ENCODE results near the gene DNAJC18. TPM values are rescaled to one million over a fixed set of nuclear protein-coding genes. Genes with fewer than 3 reads are reported as not detected.

Gene DNAJC18
- total RNA-seq, 2 donors from 2014 or later: 4.0 to 8.7 TPM

DNA sequence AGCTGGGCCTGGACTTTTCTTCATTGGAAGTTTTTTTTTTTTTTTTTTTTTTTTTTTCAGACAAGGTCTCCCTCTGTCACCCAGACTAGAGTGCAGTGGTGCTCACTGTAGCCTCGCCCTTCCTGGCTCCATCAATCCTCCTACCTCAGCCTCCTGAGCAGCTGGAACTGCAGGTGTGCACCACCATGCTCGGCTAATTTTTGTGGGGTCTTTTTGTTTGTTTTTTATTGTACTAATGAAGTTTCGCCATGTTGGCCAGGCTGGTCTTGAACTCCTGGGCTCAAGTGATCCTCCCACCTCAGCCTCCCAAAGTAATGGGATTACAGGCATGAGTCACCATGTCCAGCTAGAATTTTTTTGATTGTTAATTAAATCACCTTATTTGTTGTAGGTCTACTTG, 3.6 kb downstream of the DNAJC18 start:
- H3K4me1 Mint-ChIP-seq: peaks cover 24% of the 10 kb centered on the region
- H3K36me3 Mint-ChIP-seq (ENCODE audit: low read depth): peaks cover 5% of the 10 kb centered on the region
- no peak overlapping the region for H3K4me3 Mint-ChIP-seq
- DNase-seq (no peak), ATAC-seq (no peak)
- no peak overlapping the region for H3K27ac Mint-ChIP-seq
- no peaks in the 10 kb centered on the region for H3K27me3 Mint-ChIP-seq
- H3K9me3 ChIP-seq (ENCODE audit: control insufficient read depth, low read length, poor library complexity, severe bottlenecking): no peaks in the 10 kb centered on the region

GRCh38 chr5:139431706-139432105, 7.6 kb downstream of the DNAJC18 start:
- DNase-seq (no peak), ATAC-seq (no peak)
- Mint-ChIP-seq H3K4me1 (peaks cover 2% of the 10 kb centered on the region), H3K27ac (peak overlapping the region; percentile 14), H3K36me3 (ENCODE audit: low read depth) (peaks cover 3% of the 10 kb centered on the region), H3K27me3 (no peaks in the 10 kb centered on the region), H3K4me3 (no peak overlapping the region)
- H3K9me3 ChIP-seq (ENCODE audit: control insufficient read depth, low read length, poor library complexity, severe bottlenecking): no peaks in the 10 kb centered on the region

GRCh38 chr5:139430015-139430414, 9.3 kb downstream of the DNAJC18 start:
- no peaks in the 10 kb centered on the region for H3K9me3 ChIP-seq (ENCODE audit: control insufficient read depth, low read length, poor library complexity, severe bottlenecking)
- DNase-seq: no peak
- Mint-ChIP-seq H3K36me3 (ENCODE audit: low read depth) (peaks cover 3% of the 10 kb centered on the region), H3K27ac (no peak overlapping the region), H3K4me1 (peaks cover 2% of the 10 kb centered on the region), H3K4me3 (no peak overlapping the region), H3K27me3 (no peaks in the 10 kb centered on the region)
- ATAC-seq: peak; percentile 40

- Mint-ChIP-seq H3K27ac (no peak overlapping the region), H3K36me3 (ENCODE audit: low read depth) (peaks cover 8% of the 10 kb centered on the region)
- no peak for ATAC-seq
Observed at GRCh38 chr5:139426203-139426885, 13.0 kb downstream of the DNAJC18 start.

DNA sequence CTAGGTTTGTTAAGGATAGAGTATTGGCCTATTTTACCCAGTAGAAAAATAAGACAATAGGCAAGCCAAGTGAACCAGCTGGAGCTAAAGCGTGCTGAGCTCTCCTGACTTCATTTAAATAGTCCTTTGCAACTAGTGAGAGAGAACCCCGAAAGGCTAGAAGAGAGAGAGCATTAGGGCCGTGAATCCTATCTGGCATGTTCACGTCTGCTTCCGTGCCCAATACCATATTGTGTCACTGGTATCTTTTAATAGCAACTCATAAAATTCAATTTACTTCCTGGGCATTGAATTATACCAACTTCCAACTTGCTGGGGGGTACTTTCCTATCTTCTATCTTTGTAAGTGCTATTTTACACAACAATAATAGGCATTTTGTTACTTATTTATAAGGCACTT, 13.8 kb downstream of the DNAJC18 start:
- DNase-seq: no peak
- no peak overlapping the region for H3K4me3 Mint-ChIP-seq
- no peaks in the 10 kb centered on the region for H3K9me3 ChIP-seq (ENCODE audit: control insufficient read depth, low read length, poor library complexity, severe bottlenecking)
- H3K27ac Mint-ChIP-seq: no peak overlapping the region
- no peaks in the 10 kb centered on the region for H3K27me3 Mint-ChIP-seq
- no peak for ATAC-seq
- H3K36me3 Mint-ChIP-seq (ENCODE audit: low read depth): peaks cover 8% of the 10 kb centered on the region
- H3K4me1 Mint-ChIP-seq: peaks cover 7% of the 10 kb centered on the region

More at GRCh38 chr5:139426203-139426885, 13.0 kb downstream of the DNAJC18 start:
- Mint-ChIP-seq H3K4me3 (no peak overlapping the region), H3K4me1 (peaks cover 7% of the 10 kb centered on the region), H3K27me3 (no peaks in the 10 kb centered on the region)
- DNase-seq: no peak
- no peaks in the 10 kb centered on the region for H3K9me3 ChIP-seq (ENCODE audit: control insufficient read depth, low read length, poor library complexity, severe bottlenecking)

GRCh38 chr5:139422307-139422893, 16.9 kb downstream of the DNAJC18 start:
- ATAC-seq (peak; percentile 98), DNase-seq (peak in 1 of 3 donors; percentile 50)
- H3K9me3 ChIP-seq (ENCODE audit: control insufficient read depth, low read length, poor library complexity, severe bottlenecking): no peaks in the 10 kb centered on the region
- Mint-ChIP-seq H3K4me3 (no peak overlapping the region), H3K27me3 (no peaks in the 10 kb centered on the region), H3K4me1 (peaks cover 4% of the 10 kb centered on the region), H3K27ac (peak overlapping the region; percentile 41), H3K36me3 (ENCODE audit: low read depth) (peaks cover 8% of the 10 kb centered on the region)

DNA sequence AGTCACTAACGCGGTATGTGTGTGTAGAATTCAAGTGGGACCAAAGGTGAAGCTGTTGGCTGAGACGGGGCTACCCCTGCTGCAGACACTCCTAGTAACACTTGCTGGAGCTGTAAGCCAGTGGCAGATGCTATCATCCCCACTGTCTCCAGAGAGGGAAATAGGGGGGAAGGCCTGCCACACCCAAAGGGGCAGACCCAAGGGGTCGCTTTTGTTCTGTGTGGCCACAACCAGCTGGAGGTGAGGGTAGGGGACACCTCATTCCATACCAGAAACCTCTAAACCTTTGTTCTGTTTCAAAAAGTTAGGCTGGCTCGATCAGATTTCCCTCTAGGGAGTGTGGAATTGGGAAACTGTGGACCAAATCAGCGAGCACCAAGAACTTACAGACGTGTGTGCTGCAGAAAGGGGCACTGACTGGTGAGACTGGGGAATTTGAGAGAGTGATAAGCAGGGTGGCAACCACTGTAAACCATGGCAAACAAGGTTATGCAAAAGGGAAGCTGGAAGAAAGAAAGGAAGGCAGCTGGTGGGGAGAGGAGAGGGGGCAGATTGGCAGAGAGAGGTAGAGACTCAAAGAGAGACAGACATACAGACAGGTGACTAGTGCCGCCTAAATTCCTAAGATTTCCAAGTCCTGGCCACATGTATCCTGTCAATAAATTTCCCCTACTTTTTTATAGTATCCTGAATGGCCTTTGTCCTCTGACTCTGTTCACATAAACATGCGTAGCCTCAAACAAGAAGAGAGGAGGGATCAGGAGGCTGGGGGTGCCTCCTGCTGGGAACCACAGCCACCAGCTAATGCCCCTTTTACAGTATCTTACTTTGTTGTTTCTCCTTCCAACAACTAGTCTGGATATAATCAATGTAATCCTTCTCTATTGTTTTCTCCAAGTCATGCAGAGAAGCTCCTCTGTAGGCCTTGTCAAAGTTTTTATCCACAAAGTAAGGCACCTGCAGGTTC, 19.8 kb downstream of the DNAJC18 start:
- no peaks in the 10 kb centered on the region for H3K9me3 ChIP-seq (ENCODE audit: control insufficient read depth, low read length, poor library complexity, severe bottlenecking)
- Mint-ChIP-seq H3K4me1 (peaks cover 17% of the 10 kb centered on the region), H3K27ac (peak overlapping the region; percentile 59), H3K27me3 (no peaks in the 10 kb centered on the region), H3K4me3 (no peak overlapping the region), H3K36me3 (ENCODE audit: low read depth) (peaks cover 6% of the 10 kb centered on the region)
- ATAC-seq (no peak), DNase-seq (no peak)

GRCh38 chr5:139418793-139419192, 20.5 kb downstream of the DNAJC18 start:
- Mint-ChIP-seq H3K4me3 (no peak overlapping the region), H3K4me1 (peaks cover 18% of the 10 kb centered on the region), H3K27ac (no peak overlapping the region), H3K27me3 (no peaks in the 10 kb centered on the region), H3K36me3 (ENCODE audit: low read depth) (peaks cover 6% of the 10 kb centered on the region)
- no peak for DNase-seq
- no peak for ATAC-seq
- no peaks in the 10 kb centered on the region for H3K9me3 ChIP-seq (ENCODE audit: control insufficient read depth, low read length, poor library complexity, severe bottlenecking)

GRCh38 chr5:139417214-139417613, 22.1 kb downstream of the DNAJC18 start:
- Mint-ChIP-seq H3K4me3 (no peak overlapping the region), H3K4me1 (peaks cover 18% of the 10 kb centered on the region), H3K27ac (no peak overlapping the region), H3K36me3 (ENCODE audit: low read depth) (peaks cover 3% of the 10 kb centered on the region), H3K27me3 (no peaks in the 10 kb centered on the region)
- no peaks in the 10 kb centered on the region for H3K9me3 ChIP-seq (ENCODE audit: control insufficient read depth, low read length, poor library complexity, severe bottlenecking)
- DNase-seq (no peak), ATAC-seq (no peak)

- H3K9me3 ChIP-seq (ENCODE audit: control insufficient read depth, low read length, poor library complexity, severe bottlenecking): no peaks in the 10 kb centered on the region
- no peak for ATAC-seq
- Mint-ChIP-seq H3K36me3 (ENCODE audit: low read depth) (peaks cover 3% of the 10 kb centered on the region), H3K27ac (no peak overlapping the region), H3K27me3 (no peaks in the 10 kb centered on the region), H3K4me3 (no peak overlapping the region), H3K4me1 (peaks cover 17% of the 10 kb centered on the region)
- no peak for DNase-seq
Observed at GRCh38 chr5:139416651-139417050, 22.7 kb downstream of the DNAJC18 start.

GRCh38 chr5:139415869-139416268, 23.5 kb downstream of the DNAJC18 start:
- H3K4me1 Mint-ChIP-seq: peaks cover 17% of the 10 kb centered on the region
- peak overlapping the region; percentile 61 for H3K27ac Mint-ChIP-seq
- DNase-seq (no peak), ATAC-seq (no peak)
- H3K9me3 ChIP-seq (ENCODE audit: control insufficient read depth, low read length, poor library complexity, severe bottlenecking): no peaks in the 10 kb centered on the region
- H3K27me3 Mint-ChIP-seq: no peaks in the 10 kb centered on the region
- H3K36me3 Mint-ChIP-seq (ENCODE audit: low read depth): peaks cover 3% of the 10 kb centered on the region
- no peak overlapping the region for H3K4me3 Mint-ChIP-seq

DNA sequence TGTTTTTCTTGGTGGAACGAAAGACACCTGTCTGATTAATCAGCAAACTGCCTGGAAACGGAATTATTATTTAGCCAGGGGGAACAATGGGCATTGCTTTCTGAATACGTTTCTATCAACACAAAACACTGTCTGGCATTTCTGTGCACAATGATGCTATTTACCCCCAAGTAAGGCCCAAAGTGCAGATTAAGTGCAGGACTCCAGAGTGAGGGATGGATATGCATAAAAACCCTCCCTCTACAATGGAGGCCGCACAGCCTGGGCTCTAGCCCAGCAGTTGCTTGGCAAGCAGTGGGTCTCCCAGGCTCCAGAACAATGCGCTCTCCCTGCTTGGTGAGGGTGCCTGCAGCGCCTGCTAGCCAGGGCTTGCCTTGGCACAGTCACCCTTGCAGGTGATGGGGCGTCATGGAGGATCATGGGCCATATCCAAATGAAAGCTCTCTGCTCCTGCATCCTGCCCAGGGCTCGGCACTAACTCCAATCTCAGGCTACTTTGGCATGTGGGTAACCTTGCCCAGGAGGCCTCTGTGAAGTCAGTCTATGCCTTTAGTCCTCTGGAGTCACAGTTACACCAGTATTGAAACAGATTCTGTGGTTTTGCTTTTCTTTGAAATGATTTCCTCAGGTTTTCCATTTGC, 24.0 kb downstream of the DNAJC18 start:
- peaks cover 17% of the 10 kb centered on the region for H3K4me1 Mint-ChIP-seq
- peak overlapping the region; percentile 61 for H3K27ac Mint-ChIP-seq
- peaks cover 3% of the 10 kb centered on the region for H3K36me3 Mint-ChIP-seq (ENCODE audit: low read depth)
- no peaks in the 10 kb centered on the region for H3K27me3 Mint-ChIP-seq
- no peaks in the 10 kb centered on the region for H3K9me3 ChIP-seq (ENCODE audit: control insufficient read depth, low read length, poor library complexity, severe bottlenecking)
- no peak for DNase-seq
- ATAC-seq: peak; percentile 14
- H3K4me3 Mint-ChIP-seq: peak overlapping the region; percentile 76
